Liver (tissue), 9 donors: ENCODE measurements around the gene MOSPD2. TPM values are rescaled to one million over a fixed set of nuclear protein-coding genes. Genes with fewer than 3 reads are reported as not detected.

ENCODE experiments used
- DNase-seq: peaks from one replicate; pipeline ENCODE4 v3.0.0-alpha.2; 2017; ENCODE audit warnings: low spot score
- H3K27ac ChIP-seq, 2 donors: one replicate each; pipeline ENCODE4 v1.7.0; 2013; ENCODE audit warnings: inconsistent platforms in 2 of 2, low read length in 2 of 2, control low read depth in 1 of 2, low read depth in 1 of 2, mild to moderate bottlenecking in 1 of 2
- H3K27me3 ChIP-seq, 4 donors: one replicate each; pipeline versions ENCODE4 v1.6.1 to v1.7.0; 2013; ENCODE audit warnings: low read length in 3 of 4, inconsistent platforms in 1 of 4, mild to moderate bottlenecking in 1 of 4, moderate library complexity in 1 of 4; ENCODE audit not compliant: control insufficient read depth in 4 of 4, insufficient read depth in 4 of 4
- H3K36me3 ChIP-seq, 4 donors: one replicate each; pipeline versions ENCODE4 v1.6.1 to v1.7.0; 2013; ENCODE audit warnings: low read length in 3 of 4, mild to moderate bottlenecking in 3 of 4, low read depth in 1 of 4, moderate library complexity in 1 of 4; ENCODE audit not compliant: control insufficient read depth in 4 of 4, insufficient read depth in 3 of 4
- H3K4me1 ChIP-seq, 4 donors: one replicate each; pipeline versions ENCODE4 v1.6.1 to v1.7.0; 2013; ENCODE audit warnings: low read length in 3 of 4, mild to moderate bottlenecking in 3 of 4, moderate library complexity in 1 of 4; ENCODE audit not compliant: control insufficient read depth in 4 of 4, insufficient read depth in 4 of 4
- H3K4me3 ChIP-seq, 3 donors: one replicate each; pipeline versions ENCODE4 v1.6.1 to v1.7.0; 2013; ENCODE audit warnings: low read length in 3 of 3, control low read depth in 1 of 3, low read depth in 1 of 3, mild to moderate bottlenecking in 1 of 3
- H3K9ac ChIP-seq, 2 donors: one replicate each; pipeline ENCODE4 v1.7.0; 2013; ENCODE audit warnings: low read length in 2 of 2, mild to moderate bottlenecking in 2 of 2, moderate library complexity in 2 of 2, control low read depth in 1 of 2, low read depth in 1 of 2
- H3K9me3 ChIP-seq, 4 donors: one replicate each; pipeline versions ENCODE4 v1.6.1 to v1.7.0; 2013; ENCODE audit warnings: low read length in 3 of 4; ENCODE audit not compliant: control insufficient read depth in 4 of 4
- EGR1 ChIP-seq, 2 donors: IDR thresholded peaks; 2 replicates each; pipeline ENCODE4 v1.6.1; 2016 to 2018; ENCODE audit warnings: antibody characterized with exemption in 2 of 2, low read depth in 2 of 2
- FOXA1 ChIP-seq: IDR thresholded peaks from 2 replicates; pipeline ENCODE4 v1.6.1; 2016; ENCODE audit warnings: antibody characterized with exemption
- FOXA2 ChIP-seq: IDR thresholded peaks from 2 replicates; pipeline ENCODE4 v1.6.1; 2016; ENCODE audit warnings: antibody characterized with exemption
- GABPA ChIP-seq, 2 donors: IDR thresholded peaks in 1 of 2; conservative IDR thresholded peaks in 1 of 2; 2 replicates each; pipeline ENCODE4 v1.6.1; 2016; ENCODE audit warnings: antibody characterized with exemption in 2 of 2, mild to moderate bottlenecking in 1 of 2, moderate library complexity in 1 of 2
- HNF4A ChIP-seq, 2 donors: conservative IDR thresholded peaks; 2 replicates each; pipeline ENCODE4 v1.6.1; 2016; ENCODE audit warnings: antibody characterized with exemption in 2 of 2, mild to moderate bottlenecking in 2 of 2
- JUND ChIP-seq, 2 donors: IDR thresholded peaks; 2 replicates each; pipeline ENCODE4 v1.6.1; 2016; ENCODE audit warnings: antibody characterized with exemption in 2 of 2
- MAX ChIP-seq: IDR thresholded peaks from 2 replicates; pipeline ENCODE4 v1.6.1; 2016; ENCODE audit warnings: antibody characterized with exemption
- NR2F2 ChIP-seq: IDR thresholded peaks from 2 replicates; pipeline ENCODE4 v1.6.1; 2016; ENCODE audit warnings: antibody characterized with exemption
- RAD21 ChIP-seq, 2 donors: IDR thresholded peaks; 2 replicates each; pipeline ENCODE4 v1.6.1; 2016; ENCODE audit warnings: antibody characterized with exemption in 2 of 2, mild to moderate bottlenecking in 2 of 2
- RXRA ChIP-seq, 2 donors: IDR thresholded peaks; 2 replicates each; pipeline ENCODE4 v1.6.1; 2017 to 2018; ENCODE audit warnings: antibody characterized with exemption in 2 of 2, mild to moderate bottlenecking in 1 of 2
- SP1 ChIP-seq: IDR thresholded peaks from 2 replicates; pipeline ENCODE4 v1.6.1; 2018; ENCODE audit warnings: antibody characterized with exemption, mild to moderate bottlenecking
- TAF1 ChIP-seq: conservative IDR thresholded peaks from 2 replicates; pipeline ENCODE4 v1.6.1; 2016; ENCODE audit warnings: antibody characterized with exemption, mild to moderate bottlenecking
- YY1 ChIP-seq: IDR thresholded peaks from 2 replicates; pipeline ENCODE4 v1.6.1; 2016; ENCODE audit warnings: antibody characterized with exemption, mild to moderate bottlenecking
- WGBS: extraction: QIAGEN DNeasy Blood & Tissue Kit; methylation state at CpG from one replicate; pipeline ENCODE4 v1.1.7; 2013; 5-methylcytosine and 5-hydroxymethylcytosine counted together
- polyA plus RNA-seq, 2 donors: library from polyadenylated mRNA; stranded (reverse) in 1 of 2; unstranded in 1 of 2; fragments of 200-250 nt in 1 of 2; fragments of >200 nt in 1 of 2; fragmentation: Nextera tagmentation in 1 of 2; extraction: Ambion mirVana in 1 of 2; gene quantifications; one replicate each; pipeline versions ENCODE4 v1.2.1 to v1.2.3, GENCODE V29; 2013 to 2015
- total RNA-seq, 2 donors: library from RNA; depleted of rRNA; stranded (reverse); fragments of >200 nt; gene quantifications; one replicate each; pipeline ENCODE4 v1.2.3, GENCODE V29; 2014
- TF ChIP-seq, protein P1 (sequence below): IDR thresholded peaks from 2 replicates; pipeline ENCODE4 v1.6.1; 2016; ENCODE audit warnings: antibody characterized with exemption
- TF ChIP-seq, protein P2 (sequence below): IDR thresholded peaks from 2 replicates; pipeline ENCODE4 v1.6.1; 2016; ENCODE audit warnings: antibody characterized with exemption, mild to moderate bottlenecking
- TF ChIP-seq, protein P3 (sequence below): fragments of 150-350 bp; IDR thresholded peaks from 2 replicates; pipeline ENCODE4 v1.5.1; 2017; ENCODE audit warnings: improper control_type of control experiment, low read depth, low read length; ENCODE audit not compliant: missing input control
- TF ChIP-seq, protein P4 (sequence below): IDR thresholded peaks from 2 replicates; pipeline ENCODE4 v1.6.1; 2016; ENCODE audit warnings: antibody characterized with exemption
- donor health status: healthy.
- donor health status: healthy.
- donor health status: healthy.
- donor health status: healthy.
- donor health status: healthy.

The MOSPD2 gene
- total and polyA plus RNA-seq, 4 donors = 3.0 to 9.1 (median 4.9) TPM

GRCh38 chrX:14926471-14926870 is 53.2 kb downstream of the MOSPD2 start (continued):
- TF ChIP-seq, protein P1, sequence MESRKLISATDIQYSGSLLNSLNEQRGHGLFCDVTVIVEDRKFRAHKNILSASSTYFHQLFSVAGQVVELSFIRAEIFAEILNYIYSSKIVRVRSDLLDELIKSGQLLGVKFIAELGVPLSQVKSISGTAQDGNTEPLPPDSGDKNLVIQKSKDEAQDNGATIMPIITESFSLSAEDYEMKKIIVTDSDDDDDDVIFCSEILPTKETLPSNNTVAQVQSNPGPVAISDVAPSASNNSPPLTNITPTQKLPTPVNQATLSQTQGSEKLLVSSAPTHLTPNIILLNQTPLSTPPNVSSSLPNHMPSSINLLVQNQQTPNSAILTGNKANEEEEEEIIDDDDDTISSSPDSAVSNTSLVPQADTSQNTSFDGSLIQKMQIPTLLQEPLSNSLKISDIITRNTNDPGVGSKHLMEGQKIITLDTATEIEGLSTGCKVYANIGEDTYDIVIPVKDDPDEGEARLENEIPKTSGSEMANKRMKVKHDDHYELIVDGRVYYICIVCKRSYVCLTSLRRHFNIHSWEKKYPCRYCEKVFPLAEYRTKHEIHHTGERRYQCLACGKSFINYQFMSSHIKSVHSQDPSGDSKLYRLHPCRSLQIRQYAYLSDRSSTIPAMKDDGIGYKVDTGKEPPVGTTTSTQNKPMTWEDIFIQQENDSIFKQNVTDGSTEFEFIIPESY = no peak
- no peak for TF ChIP-seq NR2F2
- no peak for TF ChIP-seq FOXA2

- H3K4me1 ChIP-seq = no peaks in the 10 kb centered on the region
- H3K9me3 ChIP-seq = no peaks in the 10 kb centered on the region
- H3K27me3 ChIP-seq = no peaks in the 10 kb centered on the region
Measured at GRCh38 chrX:14927401-14927800, 54.2 kb downstream of the MOSPD2 start.

GRCh38 chrX:14930663-14931062 is 57.4 kb downstream of the MOSPD2 start:
- Histone ChIP-seq H3K9ac (no peak overlapping the region), H3K27me3 (no peaks in the 10 kb centered on the region), H3K4me3 (no peak overlapping the region), H3K36me3 (no peaks in the 10 kb centered on the region), H3K4me1 (no peaks in the 10 kb centered on the region), H3K27ac (no peak overlapping the region), H3K9me3 (no peaks in the 10 kb centered on the region)
- DNase-seq = no peak
- WGBS = 35% methylated on average over 1 of the region's 1 CpG
- TF ChIP-seq FOXA1 (no peak), EGR1 (IDR thresholded peaks at IDR 0.05; ENCODE audit: low read depth in 2 of 2) (no peak), GABPA (IDR thresholded peaks at IDR 0.05 in 1 of 2, conservative IDR thresholded peaks at IDR 0.05 in 1 of 2) (no peak), FOXA2 (no peak), HNF4A (conservative IDR thresholded peaks at IDR 0.05) (no peak), RAD21 (IDR thresholded peaks at IDR 0.05) (no peak)
- TF ChIP-seq, protein P2, sequence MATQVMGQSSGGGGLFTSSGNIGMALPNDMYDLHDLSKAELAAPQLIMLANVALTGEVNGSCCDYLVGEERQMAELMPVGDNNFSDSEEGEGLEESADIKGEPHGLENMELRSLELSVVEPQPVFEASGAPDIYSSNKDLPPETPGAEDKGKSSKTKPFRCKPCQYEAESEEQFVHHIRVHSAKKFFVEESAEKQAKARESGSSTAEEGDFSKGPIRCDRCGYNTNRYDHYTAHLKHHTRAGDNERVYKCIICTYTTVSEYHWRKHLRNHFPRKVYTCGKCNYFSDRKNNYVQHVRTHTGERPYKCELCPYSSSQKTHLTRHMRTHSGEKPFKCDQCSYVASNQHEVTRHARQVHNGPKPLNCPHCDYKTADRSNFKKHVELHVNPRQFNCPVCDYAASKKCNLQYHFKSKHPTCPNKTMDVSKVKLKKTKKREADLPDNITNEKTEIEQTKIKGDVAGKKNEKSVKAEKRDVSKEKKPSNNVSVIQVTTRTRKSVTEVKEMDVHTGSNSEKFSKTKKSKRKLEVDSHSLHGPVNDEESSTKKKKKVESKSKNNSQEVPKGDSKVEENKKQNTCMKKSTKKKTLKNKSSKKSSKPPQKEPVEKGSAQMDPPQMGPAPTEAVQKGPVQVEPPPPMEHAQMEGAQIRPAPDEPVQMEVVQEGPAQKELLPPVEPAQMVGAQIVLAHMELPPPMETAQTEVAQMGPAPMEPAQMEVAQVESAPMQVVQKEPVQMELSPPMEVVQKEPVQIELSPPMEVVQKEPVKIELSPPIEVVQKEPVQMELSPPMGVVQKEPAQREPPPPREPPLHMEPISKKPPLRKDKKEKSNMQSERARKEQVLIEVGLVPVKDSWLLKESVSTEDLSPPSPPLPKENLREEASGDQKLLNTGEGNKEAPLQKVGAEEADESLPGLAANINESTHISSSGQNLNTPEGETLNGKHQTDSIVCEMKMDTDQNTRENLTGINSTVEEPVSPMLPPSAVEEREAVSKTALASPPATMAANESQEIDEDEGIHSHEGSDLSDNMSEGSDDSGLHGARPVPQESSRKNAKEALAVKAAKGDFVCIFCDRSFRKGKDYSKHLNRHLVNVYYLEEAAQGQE = no peak
- TF ChIP-seq, protein P1 = no peak

More at GRCh38 chrX:14927401-14927800, 54.2 kb downstream of the MOSPD2 start:
- H3K27ac ChIP-seq = no peak overlapping the region
- no peak for DNase-seq
- TF ChIP-seq SP1 (no peak), RAD21 (IDR thresholded peaks at IDR 0.05) (no peak), JUND (IDR thresholded peaks at IDR 0.05) (no peak), TAF1 (no peak), HNF4A (conservative IDR thresholded peaks at IDR 0.05) (no peak), NR2F2 (no peak), RXRA (IDR thresholded peaks at IDR 0.05) (no peak), MAX (no peak), YY1 (no peak), FOXA2 (no peak), FOXA1 (no peak), EGR1 (IDR thresholded peaks at IDR 0.05; ENCODE audit: low read depth in 2 of 2) (no peak)
- TF ChIP-seq, protein P3, sequence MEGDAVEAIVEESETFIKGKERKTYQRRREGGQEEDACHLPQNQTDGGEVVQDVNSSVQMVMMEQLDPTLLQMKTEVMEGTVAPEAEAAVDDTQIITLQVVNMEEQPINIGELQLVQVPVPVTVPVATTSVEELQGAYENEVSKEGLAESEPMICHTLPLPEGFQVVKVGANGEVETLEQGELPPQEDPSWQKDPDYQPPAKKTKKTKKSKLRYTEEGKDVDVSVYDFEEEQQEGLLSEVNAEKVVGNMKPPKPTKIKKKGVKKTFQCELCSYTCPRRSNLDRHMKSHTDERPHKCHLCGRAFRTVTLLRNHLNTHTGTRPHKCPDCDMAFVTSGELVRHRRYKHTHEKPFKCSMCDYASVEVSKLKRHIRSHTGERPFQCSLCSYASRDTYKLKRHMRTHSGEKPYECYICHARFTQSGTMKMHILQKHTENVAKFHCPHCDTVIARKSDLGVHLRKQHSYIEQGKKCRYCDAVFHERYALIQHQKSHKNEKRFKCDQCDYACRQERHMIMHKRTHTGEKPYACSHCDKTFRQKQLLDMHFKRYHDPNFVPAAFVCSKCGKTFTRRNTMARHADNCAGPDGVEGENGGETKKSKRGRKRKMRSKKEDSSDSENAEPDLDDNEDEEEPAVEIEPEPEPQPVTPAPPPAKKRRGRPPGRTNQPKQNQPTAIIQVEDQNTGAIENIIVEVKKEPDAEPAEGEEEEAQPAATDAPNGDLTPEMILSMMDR = no peak
- TF ChIP-seq, protein P1 = no peak
- TF ChIP-seq, protein P4, sequence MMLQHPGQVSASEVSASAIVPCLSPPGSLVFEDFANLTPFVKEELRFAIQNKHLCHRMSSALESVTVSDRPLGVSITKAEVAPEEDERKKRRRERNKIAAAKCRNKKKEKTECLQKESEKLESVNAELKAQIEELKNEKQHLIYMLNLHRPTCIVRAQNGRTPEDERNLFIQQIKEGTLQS = no peak
- 69% methylated on average over 5 of the region's 5 CpGs for WGBS
- H3K36me3 ChIP-seq = no peaks in the 10 kb centered on the region
- no peak overlapping the region for H3K4me3 ChIP-seq
- H3K9ac ChIP-seq = no peak overlapping the region
